GM12892 (cell line): ENCODE results near the gene ASRGL1.
"Not testable (repeated sequence)": the region's sequence is repeated elsewhere in the genome, so short reads cannot be mapped to it uniquely, and the experiment has no call there.

Experiments used
- POLR2A ChIP-seq: IDR thresholded peaks from 2 replicates; pipeline ENCODE4 v1.6.1; 2011; ENCODE audit warnings: low read depth, low read length, control low read depth
- POLR2AphosphoS5 ChIP-seq: IDR thresholded peaks from 2 replicates; pipeline ENCODE4 v1.6.1; 2011; ENCODE audit warnings: low read depth, low read length, control low read depth

DNA sequence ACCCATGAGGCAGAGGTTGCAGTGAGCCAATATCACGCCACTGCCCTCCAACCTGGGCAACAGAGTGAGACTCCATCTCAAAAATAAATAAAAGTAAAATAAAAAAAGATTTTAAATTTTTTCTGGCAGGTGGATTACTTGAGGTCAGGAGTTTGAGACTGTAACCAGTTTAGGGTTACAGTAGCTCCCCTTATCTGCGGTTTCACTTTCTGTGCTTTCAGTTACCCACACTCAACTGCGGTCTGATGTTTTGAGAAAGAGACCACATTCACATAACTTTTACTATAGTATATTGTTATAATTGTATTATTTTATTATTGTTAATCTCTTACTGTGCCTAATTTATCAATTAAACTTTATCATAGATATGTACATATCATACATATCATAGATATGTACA, 48.8 kb downstream of the ASRGL1 start:
- not testable (repeated sequence) for TF ChIP-seq POLR2AphosphoS5, POLR2A
